ENCODE data around the gene NDRG4.

DNA sequence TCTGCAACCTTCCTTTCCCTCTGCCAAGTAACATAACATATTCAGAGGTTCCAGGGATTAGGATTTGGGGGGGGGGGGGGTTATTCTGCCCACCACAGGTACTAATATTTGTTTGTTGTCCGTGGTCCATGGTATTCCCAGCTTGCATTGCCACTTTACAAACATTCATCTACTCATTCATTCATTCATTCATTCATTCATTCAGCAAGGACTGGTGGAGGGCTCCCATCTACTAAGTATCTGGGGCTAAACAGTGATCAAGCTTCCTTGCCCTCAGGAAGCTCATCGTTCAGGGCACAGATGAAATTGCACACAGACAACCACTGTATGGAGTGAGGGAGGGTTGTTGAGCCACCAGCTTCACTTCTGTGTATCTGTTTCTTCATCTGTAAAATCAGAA, 45.8 kb upstream of the NDRG4 start:
- TF ChIP-seq, protein P1, sequence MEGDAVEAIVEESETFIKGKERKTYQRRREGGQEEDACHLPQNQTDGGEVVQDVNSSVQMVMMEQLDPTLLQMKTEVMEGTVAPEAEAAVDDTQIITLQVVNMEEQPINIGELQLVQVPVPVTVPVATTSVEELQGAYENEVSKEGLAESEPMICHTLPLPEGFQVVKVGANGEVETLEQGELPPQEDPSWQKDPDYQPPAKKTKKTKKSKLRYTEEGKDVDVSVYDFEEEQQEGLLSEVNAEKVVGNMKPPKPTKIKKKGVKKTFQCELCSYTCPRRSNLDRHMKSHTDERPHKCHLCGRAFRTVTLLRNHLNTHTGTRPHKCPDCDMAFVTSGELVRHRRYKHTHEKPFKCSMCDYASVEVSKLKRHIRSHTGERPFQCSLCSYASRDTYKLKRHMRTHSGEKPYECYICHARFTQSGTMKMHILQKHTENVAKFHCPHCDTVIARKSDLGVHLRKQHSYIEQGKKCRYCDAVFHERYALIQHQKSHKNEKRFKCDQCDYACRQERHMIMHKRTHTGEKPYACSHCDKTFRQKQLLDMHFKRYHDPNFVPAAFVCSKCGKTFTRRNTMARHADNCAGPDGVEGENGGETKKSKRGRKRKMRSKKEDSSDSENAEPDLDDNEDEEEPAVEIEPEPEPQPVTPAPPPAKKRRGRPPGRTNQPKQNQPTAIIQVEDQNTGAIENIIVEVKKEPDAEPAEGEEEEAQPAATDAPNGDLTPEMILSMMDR (IDR thresholded peaks at IDR 0.05): no peak
- TF ChIP-seq EP300 (IDR thresholded peaks at IDR 0.05) (no peak), POLR2A (IDR thresholded peaks at IDR 0.05) (no peak)

Measured in gastroesophageal sphincter (tissue), 3 donors.